Measurements from ENCODE around the gene AP1M2.

Gene AP1M2

GRCh38 chr19:10549733-10550132, 37.4 kb downstream of the AP1M2 start:
- H3K4me3 ChIP-seq (replicated peaks; ENCODE audit: low read depth, low read length), result no peak overlapping the region
- no peak for DNase-seq (ENCODE audit: low read depth)
- TF ChIP-seq CTCF (IDR thresholded peaks at IDR 0.05; ENCODE audit: low read length, missing control alignments), result no peak

GRCh38 chr19:10548746-10549276, 38.3 kb downstream of the AP1M2 start:
- no peak overlapping the region for H3K4me3 ChIP-seq (replicated peaks; ENCODE audit: low read depth, low read length)
- no peak for DNase-seq (ENCODE audit: low read depth)
- no peak for TF ChIP-seq CTCF (IDR thresholded peaks at IDR 0.05; ENCODE audit: low read length, missing control alignments)

- TF ChIP-seq CTCF (IDR thresholded peaks at IDR 0.05; ENCODE audit: low read length, missing control alignments), result no peak
Measured at GRCh38 chr19:10546817-10547216, 40.3 kb downstream of the AP1M2 start.

GRCh38 chr19:10544753-10545251, 42.3 kb downstream of the AP1M2 start:
- H3K4me3 ChIP-seq (replicated peaks; ENCODE audit: low read depth, low read length), result peak overlapping the region; percentile 67
- DNase-seq (ENCODE audit: low read depth), result no peak
- TF ChIP-seq CTCF (IDR thresholded peaks at IDR 0.05; ENCODE audit: low read length, missing control alignments), result no peak

More at GRCh38 chr19:10546817-10547216, 40.3 kb downstream of the AP1M2 start:
- H3K4me3 ChIP-seq (replicated peaks; ENCODE audit: low read depth, low read length), result no peak overlapping the region
- DNase-seq (ENCODE audit: low read depth), result no peak

- no peak for TF ChIP-seq CTCF (IDR thresholded peaks at IDR 0.05; ENCODE audit: low read length, missing control alignments)
- no peak for DNase-seq (ENCODE audit: low read depth)
- peak overlapping the region; percentile 67 for H3K4me3 ChIP-seq (replicated peaks; ENCODE audit: low read depth, low read length)
Measured at GRCh38 chr19:10544242-10544752, 42.8 kb downstream of the AP1M2 start.

GRCh38 chr19:10543420-10544241, 43.5 kb downstream of the AP1M2 start, which contains the start of gene ATG4D:
TSS of gene ATG4D (plus strand) at chr19:10543904. CDS start at chr19:10544091, 187 bp downstream.
- peak; percentile 62 for DNase-seq (ENCODE audit: low read depth)
- H3K4me3 ChIP-seq (replicated peaks; ENCODE audit: low read depth, low read length), result peak within 1 kb of the TSS; percentile 67
- no peak for TF ChIP-seq CTCF (IDR thresholded peaks at IDR 0.05; ENCODE audit: low read length, missing control alignments)
